ENCODE measurements around the gene AVL9. TPM values are rescaled to one million over a fixed set of nuclear protein-coding genes. Genes with fewer than 3 reads are reported as not detected.
"Not testable (repeated sequence)": the region's sequence is repeated elsewhere in the genome, so short reads cannot be mapped to it uniquely, and the experiment has no call there.

Gene AVL9
- total RNA-seq, 1 donor from 2014 or later: 78.3 TPM

DNA sequence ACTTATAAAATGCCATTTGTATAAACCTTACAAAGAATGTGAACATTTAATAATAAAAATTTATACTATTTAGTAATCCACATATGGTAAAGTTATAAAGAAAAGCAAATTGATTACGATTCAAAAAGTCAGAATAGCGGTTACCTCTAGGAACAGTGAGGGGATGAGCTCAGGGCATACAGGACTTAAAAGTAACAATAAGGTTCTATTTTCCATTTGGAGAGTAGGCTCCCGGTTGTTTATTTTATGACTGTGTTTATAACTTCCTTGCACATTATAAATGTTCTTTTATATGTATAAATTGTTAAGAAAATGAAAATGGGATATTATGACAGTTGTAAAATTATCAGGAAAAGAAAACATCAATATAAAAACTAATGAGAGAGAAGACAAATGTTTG is 135.7 kb downstream of the AVL9 start:
- H3K9me3 ChIP-seq: no peaks in the 10 kb centered on the region
- no peak overlapping the region for H3K27ac ChIP-seq
- intact Hi-C loops (cut with DNase I): no loop called here
- H3K36me3 ChIP-seq: no peaks in the 10 kb centered on the region
- TF ChIP-seq, protein P1, sequence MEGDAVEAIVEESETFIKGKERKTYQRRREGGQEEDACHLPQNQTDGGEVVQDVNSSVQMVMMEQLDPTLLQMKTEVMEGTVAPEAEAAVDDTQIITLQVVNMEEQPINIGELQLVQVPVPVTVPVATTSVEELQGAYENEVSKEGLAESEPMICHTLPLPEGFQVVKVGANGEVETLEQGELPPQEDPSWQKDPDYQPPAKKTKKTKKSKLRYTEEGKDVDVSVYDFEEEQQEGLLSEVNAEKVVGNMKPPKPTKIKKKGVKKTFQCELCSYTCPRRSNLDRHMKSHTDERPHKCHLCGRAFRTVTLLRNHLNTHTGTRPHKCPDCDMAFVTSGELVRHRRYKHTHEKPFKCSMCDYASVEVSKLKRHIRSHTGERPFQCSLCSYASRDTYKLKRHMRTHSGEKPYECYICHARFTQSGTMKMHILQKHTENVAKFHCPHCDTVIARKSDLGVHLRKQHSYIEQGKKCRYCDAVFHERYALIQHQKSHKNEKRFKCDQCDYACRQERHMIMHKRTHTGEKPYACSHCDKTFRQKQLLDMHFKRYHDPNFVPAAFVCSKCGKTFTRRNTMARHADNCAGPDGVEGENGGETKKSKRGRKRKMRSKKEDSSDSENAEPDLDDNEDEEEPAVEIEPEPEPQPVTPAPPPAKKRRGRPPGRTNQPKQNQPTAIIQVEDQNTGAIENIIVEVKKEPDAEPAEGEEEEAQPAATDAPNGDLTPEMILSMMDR (IDR thresholded peaks at IDR 0.05): no peak
- H3K4me3 ChIP-seq: no peak overlapping the region
- H3K27me3 ChIP-seq: no peaks in the 10 kb centered on the region
- H3K4me1 ChIP-seq: no peaks in the 10 kb centered on the region
- DNase-seq (ENCODE audit: low spot score in 2 of 2): no peak

DNA sequence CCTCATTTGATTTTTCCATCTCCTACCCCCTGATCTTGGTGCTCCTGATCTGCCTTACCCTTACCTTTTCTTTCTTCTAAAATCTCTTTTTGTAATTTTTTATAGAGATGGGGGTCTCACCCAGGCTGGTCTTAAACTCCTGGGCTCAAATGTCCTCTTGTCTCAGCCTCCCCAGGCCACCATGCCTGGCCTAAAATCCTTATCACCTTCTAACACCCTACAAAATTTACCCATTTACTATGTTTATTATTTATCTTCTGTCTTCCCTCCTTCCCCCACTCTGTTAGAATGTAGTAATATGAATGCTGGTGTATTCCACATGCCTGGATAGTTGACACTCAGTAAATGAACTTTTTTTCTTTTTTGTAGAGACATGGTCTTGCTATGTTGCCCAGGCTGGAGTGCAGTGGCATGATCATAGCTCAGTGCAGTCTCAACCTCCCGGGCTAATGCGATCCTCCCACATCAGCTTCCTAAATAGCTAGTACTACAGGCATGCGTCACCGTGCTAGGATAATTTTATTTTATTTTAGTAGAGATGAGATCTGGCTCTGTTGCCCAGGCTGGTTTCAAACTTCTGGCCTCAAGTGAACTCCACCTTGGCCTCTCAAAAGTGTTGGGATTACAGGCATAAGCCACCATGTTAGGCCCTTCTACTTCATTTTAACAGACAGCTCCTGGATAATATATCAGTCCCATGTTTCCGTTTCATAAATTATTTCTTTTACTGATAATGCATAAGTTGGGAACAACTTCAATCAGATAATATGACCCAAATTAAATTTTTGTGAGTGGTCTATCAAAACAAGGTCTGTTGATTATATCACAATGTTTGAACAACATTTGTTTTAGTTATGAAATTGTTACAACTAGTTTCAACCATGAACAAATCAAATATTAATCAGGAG is 136.6 kb downstream of the AVL9 start:
- DNase-seq (ENCODE audit: low spot score in 2 of 2); H3K4me3 ChIP-seq; H3K4me1 ChIP-seq; H3K27me3 ChIP-seq; H3K9me3 ChIP-seq; intact Hi-C loops (cut with DNase I); H3K36me3 ChIP-seq; H3K27ac ChIP-seq: not testable (repeated sequence)

DNA sequence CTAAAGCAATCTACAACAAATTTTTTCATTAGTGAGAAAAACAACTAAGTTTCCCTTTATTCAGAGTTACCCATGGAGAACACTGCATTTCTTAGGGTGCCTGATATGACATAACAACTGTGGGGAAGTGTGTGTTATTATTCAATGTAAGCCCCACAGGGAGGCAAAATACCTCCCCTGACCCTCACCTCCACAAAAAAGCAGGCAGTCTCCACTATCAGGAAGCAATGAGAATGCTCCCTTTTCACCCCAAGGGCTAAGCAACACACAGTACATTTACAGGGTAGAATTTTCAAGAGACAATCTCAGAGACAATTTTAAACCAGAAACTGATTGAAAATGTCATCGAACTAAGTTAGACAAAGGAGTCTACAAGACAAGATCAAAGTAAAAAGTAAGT is 138.2 kb downstream of the AVL9 start:
- intact Hi-C loops (cut with DNase I); H3K27me3 ChIP-seq; H3K9me3 ChIP-seq; H3K4me3 ChIP-seq; DNase-seq (ENCODE audit: low spot score in 2 of 2); H3K27ac ChIP-seq; H3K4me1 ChIP-seq; H3K36me3 ChIP-seq: not testable (repeated sequence)

DNA sequence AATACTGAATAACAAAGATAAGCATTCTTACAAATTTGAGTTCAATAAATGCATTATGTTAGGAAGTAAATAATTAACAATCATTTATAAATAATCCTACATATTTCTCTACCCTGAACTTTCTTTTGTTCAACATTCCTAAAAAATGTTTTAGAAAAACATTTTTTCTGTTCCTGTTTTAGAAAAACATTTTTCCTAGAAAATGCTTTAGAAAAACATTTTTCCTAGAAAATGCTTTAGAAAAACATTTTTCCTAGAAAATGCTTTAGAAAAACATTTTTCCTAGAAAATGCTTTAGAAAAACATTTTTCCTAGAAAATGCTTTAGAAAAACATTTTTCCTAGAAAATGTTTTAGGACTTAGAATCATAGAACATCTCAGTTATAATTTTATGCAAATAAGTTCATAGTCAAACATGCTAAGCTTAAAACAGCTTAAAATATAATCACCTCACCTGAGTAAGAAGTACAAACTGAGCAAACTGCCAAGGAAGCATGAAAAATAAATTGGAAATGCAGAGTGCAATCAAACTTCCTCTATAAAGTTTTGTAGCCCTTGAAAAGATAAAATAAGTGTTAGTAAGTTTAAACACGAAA is 139.6 kb downstream of the AVL9 start:
- DNase-seq (ENCODE audit: low spot score in 2 of 2); H3K27ac ChIP-seq; H3K4me1 ChIP-seq; H3K27me3 ChIP-seq; H3K36me3 ChIP-seq; intact Hi-C loops (cut with DNase I); H3K9me3 ChIP-seq; H3K4me3 ChIP-seq: not testable (repeated sequence)

DNA sequence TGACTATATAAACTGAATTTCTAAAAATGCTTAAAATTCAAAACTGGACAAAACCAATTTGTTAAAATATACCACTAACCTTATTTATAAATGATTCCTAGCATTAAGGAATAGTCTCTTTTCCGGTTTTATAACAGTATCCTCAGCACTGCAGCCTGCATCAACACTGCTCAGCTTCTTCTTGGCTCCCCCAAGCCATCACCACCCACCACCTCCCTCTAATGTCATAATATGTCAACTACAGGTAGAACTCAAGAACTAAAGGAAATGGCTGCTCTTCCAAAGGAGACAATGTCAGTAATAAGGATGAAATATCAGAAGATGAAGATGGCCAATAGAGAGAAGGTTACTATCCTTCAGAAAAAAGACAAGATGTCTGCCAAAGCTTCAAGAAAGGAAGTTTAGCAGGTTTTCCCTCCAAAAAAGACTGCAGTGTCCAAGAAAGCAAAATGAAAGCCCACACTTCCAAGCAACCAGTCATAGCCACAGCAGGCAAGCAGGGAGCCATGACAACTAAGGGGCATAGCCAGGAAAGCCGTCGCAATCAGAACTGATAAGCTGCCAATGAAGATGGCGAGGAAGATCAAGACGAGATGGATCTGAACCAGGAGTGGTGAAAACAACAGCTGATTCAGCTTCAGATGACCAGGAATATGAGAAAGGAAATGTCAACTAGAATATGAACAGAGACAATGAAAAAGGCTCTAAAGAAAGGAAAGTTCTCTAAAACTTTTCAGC is 141.6 kb downstream of the AVL9 start:
- H3K27me3 ChIP-seq; H3K4me1 ChIP-seq; H3K4me3 ChIP-seq; intact Hi-C loops (cut with DNase I); H3K36me3 ChIP-seq; H3K9me3 ChIP-seq; H3K27ac ChIP-seq; DNase-seq (ENCODE audit: low spot score in 2 of 2): not testable (repeated sequence)

DNA sequence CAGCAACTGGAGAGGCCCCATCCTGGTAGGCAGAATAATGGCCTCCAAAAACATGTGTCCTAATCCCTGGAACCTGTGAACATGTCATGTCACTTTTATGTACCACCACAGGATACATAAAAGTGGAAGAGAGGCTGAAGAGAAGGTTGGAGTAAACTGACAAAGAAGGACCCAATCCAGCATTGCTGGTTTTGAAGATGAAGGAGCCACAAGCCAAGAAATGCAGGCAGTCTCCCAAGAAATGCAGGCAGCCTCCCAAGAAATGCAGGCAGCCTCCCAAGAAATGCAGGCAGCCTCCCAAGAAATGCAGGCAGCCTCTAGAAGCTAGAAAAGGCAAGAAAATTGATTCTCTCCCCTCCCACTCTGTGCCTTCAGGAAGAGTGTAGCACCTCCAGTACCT is 142.3 kb downstream of the AVL9 start:
- H3K4me3 ChIP-seq; H3K27ac ChIP-seq; H3K27me3 ChIP-seq; DNase-seq (ENCODE audit: low spot score in 2 of 2); H3K9me3 ChIP-seq; H3K36me3 ChIP-seq; intact Hi-C loops (cut with DNase I); H3K4me1 ChIP-seq: not testable (repeated sequence)

Other genes starting within 250 kb of the AVL9 start
- 20.5 TPM for gene LSM5, start 5.1 kb upstream of the AVL9 start, total RNA-seq